Adrenal gland (tissue), 5 donors: Measurements from ENCODE around the gene KRTAP5-11.
"Not testable (repeated sequence)": the region's sequence is repeated elsewhere in the genome, so short reads cannot be mapped to it uniquely, and the experiment has no call there.

Source experiments
- CTCF ChIP-seq, 6 experiments: fragments of 450-650 bp in 4 of 6; fragments of 200-600 bp in 2 of 6; sonication (generic) in 1 of 6; IDR thresholded peaks; 1 replicate in 5 of 6; 2 replicates in 1 of 6; pipeline versions ENCODE4 v1.5.1 to v1.8.0; 2016 to 2021; ENCODE audit warnings: antibody characterized with exemption in 6 of 6, mild to moderate bottlenecking in 2 of 6, moderate library complexity in 1 of 6
- POLR2A ChIP-seq, 2 donors: fragments of 450-650 bp; IDR thresholded peaks; one replicate each; pipeline ENCODE4 v1.6.1; 2017; ENCODE audit warnings: antibody characterized with exemption in 2 of 2, mild to moderate bottlenecking in 2 of 2, moderate library complexity in 1 of 2
- donor health status: DM: no; HTN: no; CAD: no.

- TF ChIP-seq CTCF, POLR2A (IDR thresholded peaks at IDR 0.05): not testable (repeated sequence)
These were observed 39.9 kb upstream of the KRTAP5-11 start for GRCh38 chr11:71622561-71622960.
